Stomach (tissue), 4 donors: Measurements from ENCODE around the gene BBS9.

Experiments used
- CTCF ChIP-seq, 7 experiments: fragments of 450-650 bp in 4 of 7; fragments of 200-600 bp in 3 of 7; sonication (generic) in 3 of 7; IDR thresholded peaks; one replicate each; pipeline ENCODE4 v1.5.1; 2016 to 2019; ENCODE audit warnings: antibody characterized with exemption in 7 of 7, control low read depth in 2 of 7, mild to moderate bottlenecking in 1 of 7
- EP300 ChIP-seq: sonication (generic); formaldehyde crosslinking; IDR thresholded peaks from one replicate; pipeline ENCODE4 v1.6.1; 2017; ENCODE audit warnings: antibody characterized with exemption
- POLR2A ChIP-seq, 4 donors: fragments of 450-650 bp; IDR thresholded peaks; one replicate each; pipeline ENCODE4 v1.6.1; 2016; ENCODE audit warnings: antibody characterized with exemption in 4 of 4, control low read depth in 2 of 4, mild to moderate bottlenecking in 1 of 4, moderate library complexity in 1 of 4

- TF ChIP-seq CTCF (IDR thresholded peaks at IDR 0.05) (no peak), POLR2A (IDR thresholded peaks at IDR 0.05) (no peak), EP300 (no peak)
These were observed 61.4 kb downstream of the BBS9 start for GRCh38 chr7:33190688-33191304.
